H9 (cell line): ENCODE data around the gene CMTM7. TPM values are rescaled to one million over a fixed set of nuclear protein-coding genes. Genes with fewer than 3 reads are reported as not detected.

Experiments used
- DNase-seq: peaks from one replicate; pipeline ENCODE4 v3.0.0-alpha.2; 2017
- H2AFZ ChIP-seq: one replicate; pipeline ENCODE4 v1.6.1; 2013; ENCODE audit warnings: mild to moderate bottlenecking, low read length, control low read depth, moderate library complexity
- H2AK5ac ChIP-seq: 2 replicates; pipeline ENCODE4 v1.6.1; 2013; ENCODE audit warnings: low read length, control low read depth, mixed read lengths; ENCODE audit not compliant: insufficient read length
- H2BK120ac ChIP-seq: one replicate; pipeline ENCODE4 v1.6.1; 2013; ENCODE audit warnings: low read depth, mild to moderate bottlenecking, low read length, control low read depth, inconsistent platforms; ENCODE audit not compliant: poor library complexity, severe bottlenecking
- H2BK12ac ChIP-seq: 2 replicates; pipeline ENCODE4 v1.6.1; 2013; ENCODE audit warnings: low read length, control low read depth, mixed read lengths, low read depth; ENCODE audit not compliant: insufficient read length
- H2BK15ac ChIP-seq: 2 replicates; pipeline ENCODE4 v1.6.1; 2013; ENCODE audit warnings: low read depth, low read length, control low read depth
- H2BK20ac ChIP-seq: one replicate; pipeline ENCODE4 v1.6.1; 2013; ENCODE audit warnings: low read depth, mild to moderate bottlenecking, low read length, control low read depth, inconsistent platforms; ENCODE audit not compliant: poor library complexity, severe bottlenecking
- H2BK5ac ChIP-seq: 2 replicates; pipeline ENCODE4 v1.6.1; 2013; ENCODE audit warnings: low read length, control low read depth, mixed read lengths; ENCODE audit not compliant: insufficient read length
- H3K14ac ChIP-seq: 2 replicates; pipeline ENCODE4 v1.6.1; 2013; ENCODE audit warnings: low read length, control low read depth; ENCODE audit not compliant: insufficient read depth
- H3K18ac ChIP-seq: 2 replicates; pipeline ENCODE4 v1.6.1; 2013; ENCODE audit warnings: low read depth, mild to moderate bottlenecking, mixed read lengths, low read length, control low read depth; ENCODE audit not compliant: insufficient read length
- H3K23ac ChIP-seq: 2 replicates; pipeline ENCODE4 v1.6.1; 2013; ENCODE audit warnings: low read length, control low read depth, mixed read lengths, low read depth; ENCODE audit not compliant: insufficient read length
- H3K23me2 ChIP-seq: 2 replicates; pipeline ENCODE4 v1.6.1; 2013; ENCODE audit warnings: low read depth, mild to moderate bottlenecking, mixed read lengths, low read length, control low read depth; ENCODE audit not compliant: insufficient read length, poor library complexity, severe bottlenecking
- H3K27ac ChIP-seq: 2 replicates; pipeline ENCODE4 v1.5.1; 2013; ENCODE audit warnings: low read length, control low read depth, mixed read lengths, low read depth; ENCODE audit not compliant: insufficient read length
- H3K27me3 ChIP-seq: 2 replicates; pipeline ENCODE4 v1.6.1; 2013; ENCODE audit warnings: low read length, control low read depth, inconsistent platforms; ENCODE audit not compliant: insufficient read depth
- H3K4ac ChIP-seq: 2 replicates; pipeline ENCODE4 v1.6.1; 2013; ENCODE audit warnings: low read depth, mild to moderate bottlenecking, control low read depth, inconsistent platforms, low read length, moderate library complexity
- H3K4me1 ChIP-seq: 2 replicates; pipeline ENCODE4 v1.6.1; 2013; ENCODE audit warnings: low read length, control low read depth, inconsistent platforms; ENCODE audit not compliant: insufficient read depth
- H3K4me2 ChIP-seq: 2 replicates; pipeline ENCODE4 v1.6.1; 2013; ENCODE audit warnings: low read length, control low read depth, mixed read lengths; ENCODE audit not compliant: insufficient read length, insufficient read depth
- H3K56ac ChIP-seq: 2 replicates; pipeline ENCODE4 v1.6.1; 2013; ENCODE audit warnings: low read depth, mild to moderate bottlenecking, mixed read lengths, low read length, control low read depth; ENCODE audit not compliant: insufficient read length
- H3K79me1 ChIP-seq: 2 replicates; pipeline ENCODE4 v1.6.1; 2013; ENCODE audit warnings: low read depth, mild to moderate bottlenecking, moderate library complexity, low read length, control low read depth, inconsistent platforms; ENCODE audit not compliant: insufficient read depth, poor library complexity, severe bottlenecking
- H3K79me2 ChIP-seq: 2 replicates; pipeline ENCODE4 v1.6.1; 2013; ENCODE audit warnings: low read length, control low read depth, inconsistent platforms; ENCODE audit not compliant: insufficient read depth
- H3K9ac ChIP-seq: 2 replicates; pipeline ENCODE4 v1.6.1; 2013; ENCODE audit warnings: low read length, control low read depth, mixed read lengths; ENCODE audit not compliant: insufficient read length; ENCODE audit errors: extremely low read depth
- H3K9me3 ChIP-seq: one replicate; pipeline ENCODE4 v1.6.1; 2013; ENCODE audit warnings: low read depth, low read length, inconsistent platforms; ENCODE audit not compliant: control insufficient read depth
- H3T11ph ChIP-seq: one replicate; pipeline ENCODE4 v1.6.1; 2013; ENCODE audit warnings: mild to moderate bottlenecking, low read length, control low read depth, inconsistent platforms
- H4K20me1 ChIP-seq: one replicate; pipeline ENCODE4 v1.6.1; 2013; ENCODE audit not compliant: control insufficient read depth, insufficient read length, insufficient read depth
- H4K5ac ChIP-seq: 2 replicates; pipeline ENCODE4 v1.6.1; 2013; ENCODE audit warnings: low read depth, mild to moderate bottlenecking, mixed read lengths, low read length, control low read depth; ENCODE audit not compliant: insufficient read length
- H4K8ac ChIP-seq: replicated peaks from 2 replicates; pipeline ENCODE4 v1.6.1; 2013; ENCODE audit warnings: low read length, control low read depth, mixed read lengths, low read depth; ENCODE audit not compliant: insufficient read length
- H4K91ac ChIP-seq: 2 replicates; pipeline ENCODE4 v1.6.1; 2013; ENCODE audit warnings: low read depth, mild to moderate bottlenecking, moderate library complexity, mixed read lengths, low read length, control low read depth; ENCODE audit not compliant: insufficient read length
- H3K27ac Mint-ChIP-seq, 3 experiments: 2 replicates in 2 of 3; 3 replicates in 1 of 3; pipeline ENCODE4 v1.8.0; 2020 to 2021; ENCODE audit warnings: mixed read lengths in 3 of 3, mild to moderate bottlenecking in 1 of 3, moderate library complexity in 1 of 3
- H3K27me3 Mint-ChIP-seq: 2 replicates; pipeline ENCODE4 v1.8.0; 2021; ENCODE audit warnings: low read depth, mild to moderate bottlenecking, moderate library complexity, mixed read lengths
- H3K36me3 Mint-ChIP-seq, 3 experiments: 2 replicates in 2 of 3; 3 replicates in 1 of 3; pipeline ENCODE4 v1.8.0; 2020 to 2021; ENCODE audit warnings: low read depth in 3 of 3, mixed read lengths in 3 of 3; ENCODE audit not compliant: insufficient read depth in 1 of 3
- H3K4me1 Mint-ChIP-seq, 2 experiments: 2 replicates each; pipeline ENCODE4 v1.8.0; 2020; ENCODE audit warnings: mixed read lengths in 2 of 2
- H3K4me3 Mint-ChIP-seq, 2 experiments: 2 replicates in 1 of 2; 3 replicates in 1 of 2; pipeline ENCODE4 v1.8.0; 2020 to 2021; ENCODE audit warnings: mild to moderate bottlenecking in 2 of 2, mixed read lengths in 2 of 2, moderate library complexity in 1 of 2
- H3K9me3 Mint-ChIP-seq, 2 experiments: 2 replicates in 1 of 2; 3 replicates in 1 of 2; pipeline ENCODE4 v1.8.0; 2020; ENCODE audit warnings: mild to moderate bottlenecking in 2 of 2, mixed read lengths in 2 of 2, moderate library complexity in 1 of 2
- CTCF ChIP-seq: fragments of 200-600 bp; sonication (generic); conservative IDR thresholded peaks from 3 replicates; pipeline ENCODE4 v1.8.0; 2021; ENCODE audit warnings: antibody characterized with exemption, mild to moderate bottlenecking
- whole genome bisulfite sequencing: extraction: QIAGEN DNeasy Blood & Tissue Kit; methylation state at CpG from one replicate; pipeline ENCODE4 v1.1.7; 2013; ENCODE audit warnings: missing lambda C conversion rate, low lambda C conversion rate, mixed read lengths; ENCODE audit not compliant: insufficient read length; ENCODE audit errors: extremely low coverage; 5-methylcytosine and 5-hydroxymethylcytosine counted together
- total RNA-seq: library from RNA; stranded (reverse); gene quantifications from 2 replicates; pipeline ENCODE4 v1.2.1, GENCODE V29; 2021

The CMTM7 gene
- total RNA-seq, 1 experiment from 2014 or later = 23.9 TPM

DNA sequence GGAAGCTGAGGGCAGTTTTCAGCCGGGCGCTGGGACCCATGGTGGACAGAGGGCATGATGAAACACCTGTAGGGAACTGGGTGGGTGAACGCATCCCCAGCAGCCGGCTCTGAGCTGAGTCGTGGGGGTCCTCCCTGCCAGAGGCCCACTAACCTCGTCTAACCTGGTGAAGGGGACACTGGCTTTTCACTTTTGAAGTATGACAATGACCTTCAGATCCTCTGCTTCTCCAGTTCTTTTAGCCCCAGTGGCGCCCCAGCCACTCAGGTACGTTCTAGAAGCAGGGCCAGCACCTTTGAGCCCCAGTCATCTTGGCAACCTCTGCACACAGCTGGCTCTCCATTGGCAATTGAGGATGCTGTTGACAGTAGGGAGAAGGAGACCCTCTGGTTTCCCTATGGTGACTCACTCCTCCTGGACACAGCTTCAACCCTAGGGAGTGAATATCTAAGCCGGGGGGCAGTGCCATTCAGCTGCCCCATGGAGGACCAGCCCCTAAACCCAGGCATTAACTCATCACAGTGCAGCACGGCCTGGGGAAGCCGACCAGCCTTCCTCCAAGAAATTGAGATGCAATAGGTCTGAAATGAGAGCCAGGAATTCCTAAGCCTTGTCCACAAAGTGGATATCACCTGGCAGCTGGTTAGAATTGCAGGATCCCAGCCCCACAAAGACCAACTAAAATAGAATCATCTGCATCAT is 64.9 kb downstream of the CMTM7 start:
- WGBS = no CpG with 5 or more reads among the region's 11 CpGs
- no peak for TF ChIP-seq CTCF
- H3K27ac Mint-ChIP-seq = 0 out of 7 replicates have a peak overlapping the region, but pooled peaks of 1 of the 3 experiments have one; percentile 36

More for the DNA sequence above, 64.9 kb downstream of the CMTM7 start:
- Histone ChIP-seq H3K4me2 (no peak overlapping the region), H3K79me2 (no peaks in the 10 kb centered on the region), H4K91ac (no peak overlapping the region), H3K9ac (no peak overlapping the region), H2BK12ac (no peak overlapping the region), H2BK120ac (no peak overlapping the region), H2BK5ac (no peak overlapping the region), H3K9me3 (no peaks in the 10 kb centered on the region), H3K18ac (no peak overlapping the region), H3T11ph (no peak overlapping the region), H3K4ac (no peak overlapping the region), H3K4me1 (no peaks in the 10 kb centered on the region), H3K27ac (no peak overlapping the region), H2AK5ac (no peak overlapping the region), H4K20me1 (no peaks in the 10 kb centered on the region), H2AFZ (no peak overlapping the region), H3K27me3 (no peaks in the 10 kb centered on the region), H3K56ac (no peak overlapping the region), H3K14ac (no peak overlapping the region), H3K23me2 (peaks cover 3% of the 10 kb centered on the region), H3K79me1 (no peaks in the 10 kb centered on the region), H4K5ac (no peak overlapping the region), H2BK20ac (no peak overlapping the region), H3K23ac (no peak overlapping the region), H2BK15ac (no peak overlapping the region), H4K8ac (no peak overlapping the region)
- no peak for DNase-seq
- Mint-ChIP-seq H3K27me3 (no peaks in the 10 kb centered on the region; the same call in 1 of the 2 replicates), H3K4me1 (peaks cover 29 to 31% of the 10 kb centered on the region in 2 experiments), H3K36me3 (peaks cover 2 to 16% (median 12%) of the 10 kb centered on the region in 3 experiments), H3K9me3 (no peaks in the 10 kb centered on the region; a peak in 1 of 5 replicates), H3K4me3 (no peak overlapping the region)
